Mammary epithelial cell (primary cell): ENCODE data around the gene PBXIP1.
"Not testable (repeated sequence)": the region's sequence is repeated elsewhere in the genome, so short reads cannot be mapped to it uniquely, and the experiment has no call there.

Experiments
- EZH2 ChIP-seq: IDR thresholded peaks from 2 replicates; pipeline ENCODE4 v1.6.1; 2012; ENCODE audit warnings: low read length, inconsistent platforms, borderline replicate concordance
- TF ChIP-seq, protein P1 (sequence below), 2 donors: IDR thresholded peaks in 1 of 2; conservative IDR thresholded peaks in 1 of 2; 2 replicates each; pipeline ENCODE4 v1.5.1; 2011 to 2012; ENCODE audit warnings: inconsistent platforms in 2 of 2, low read length in 2 of 2, mild to moderate bottlenecking in 2 of 2, control low read depth in 1 of 2, low read depth in 1 of 2; ENCODE audit not compliant: insufficient read depth in 1 of 2; ENCODE audit errors: extremely low read depth in 1 of 2

DNA sequence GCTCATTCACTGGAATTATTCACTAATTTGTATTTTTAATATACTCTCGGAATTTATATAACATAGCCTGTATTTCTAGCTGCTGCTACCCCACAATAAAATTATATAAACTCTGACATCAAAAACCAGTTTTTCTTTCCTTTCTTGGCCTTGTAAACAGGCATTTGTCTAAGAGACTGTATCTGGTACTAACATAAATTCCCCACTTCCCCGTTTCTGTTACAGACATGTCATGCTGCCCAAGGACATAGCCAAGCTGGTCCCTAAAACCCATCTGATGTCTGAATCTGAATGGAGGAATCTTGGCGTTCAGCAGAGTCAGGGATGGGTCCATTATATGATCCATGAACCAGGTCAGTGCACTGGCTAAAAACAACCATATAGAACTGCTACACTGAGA is 21.9 kb upstream of the PBXIP1 start:
- not testable (repeated sequence) for TF ChIP-seq EZH2
- TF ChIP-seq, protein P1, sequence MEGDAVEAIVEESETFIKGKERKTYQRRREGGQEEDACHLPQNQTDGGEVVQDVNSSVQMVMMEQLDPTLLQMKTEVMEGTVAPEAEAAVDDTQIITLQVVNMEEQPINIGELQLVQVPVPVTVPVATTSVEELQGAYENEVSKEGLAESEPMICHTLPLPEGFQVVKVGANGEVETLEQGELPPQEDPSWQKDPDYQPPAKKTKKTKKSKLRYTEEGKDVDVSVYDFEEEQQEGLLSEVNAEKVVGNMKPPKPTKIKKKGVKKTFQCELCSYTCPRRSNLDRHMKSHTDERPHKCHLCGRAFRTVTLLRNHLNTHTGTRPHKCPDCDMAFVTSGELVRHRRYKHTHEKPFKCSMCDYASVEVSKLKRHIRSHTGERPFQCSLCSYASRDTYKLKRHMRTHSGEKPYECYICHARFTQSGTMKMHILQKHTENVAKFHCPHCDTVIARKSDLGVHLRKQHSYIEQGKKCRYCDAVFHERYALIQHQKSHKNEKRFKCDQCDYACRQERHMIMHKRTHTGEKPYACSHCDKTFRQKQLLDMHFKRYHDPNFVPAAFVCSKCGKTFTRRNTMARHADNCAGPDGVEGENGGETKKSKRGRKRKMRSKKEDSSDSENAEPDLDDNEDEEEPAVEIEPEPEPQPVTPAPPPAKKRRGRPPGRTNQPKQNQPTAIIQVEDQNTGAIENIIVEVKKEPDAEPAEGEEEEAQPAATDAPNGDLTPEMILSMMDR (conservative IDR thresholded peaks at IDR 0.05 in 1 of 2, IDR thresholded peaks at IDR 0.05 in 1 of 2; ENCODE audit: extremely low read depth in 1 of 2, insufficient read depth in 1 of 2, low read depth in 1 of 2, low read length in 2 of 2) = not testable (repeated sequence)
